ENCODE measurements around the gene GNG7. TPM values are rescaled to one million over a fixed set of nuclear protein-coding genes. Genes with fewer than 3 reads are reported as not detected.
A peak's percentile ranks its signal among the peaks of the same experiment; 100 is the strongest.
"Not testable (repeated sequence)": the region's sequence is repeated elsewhere in the genome, so short reads cannot be mapped to it uniquely, and the experiment has no call there.

GNG7 gene
- total RNA-seq, 1 experiment from 2014 or later = 0.03 TPM

GRCh38 chr19:2721570-2722540 is 19.4 kb upstream of the GNG7 start:
- Histone ChIP-seq H3K4me3 (no peak overlapping the region), H3K27me3 (replicated peaks) (peaks cover 37% of the 10 kb centered on the region), H3K9me3 (replicated peaks) (no peaks in the 10 kb centered on the region), H3K27ac (no peak overlapping the region), H3K4me1 (replicated peaks) (peaks cover 11% of the 10 kb centered on the region), H3K36me3 (no peaks in the 10 kb centered on the region)
- DNase-seq (ENCODE audit: low read depth in 1 of 2, low spot score in 2 of 2) = no peak

GRCh38 chr19:2720777-2721569 is 18.5 kb upstream of the GNG7 start, which contains the start of gene DIRAS1:
TSS of gene DIRAS1 (minus strand) at chr19:2721372. CDS start at chr19:2717806, 3,566 bp downstream.
- DNase-seq (ENCODE audit: low read depth in 1 of 2, low spot score in 2 of 2) = no peak
- Histone ChIP-seq H3K9me3 (replicated peaks) (peaks cover under 1% of the 10 kb centered on the region; the same call in 1 of the 2 replicates), H3K27me3 (replicated peaks) (peaks cover 31% of the 10 kb centered on the region), H3K4me1 (replicated peaks) (peaks cover 11% of the 10 kb centered on the region), H3K27ac (no peak within 1 kb of the TSS), H3K4me3 (no peak within 1 kb of the TSS), H3K36me3 (no peaks in the 10 kb centered on the region)

DNA sequence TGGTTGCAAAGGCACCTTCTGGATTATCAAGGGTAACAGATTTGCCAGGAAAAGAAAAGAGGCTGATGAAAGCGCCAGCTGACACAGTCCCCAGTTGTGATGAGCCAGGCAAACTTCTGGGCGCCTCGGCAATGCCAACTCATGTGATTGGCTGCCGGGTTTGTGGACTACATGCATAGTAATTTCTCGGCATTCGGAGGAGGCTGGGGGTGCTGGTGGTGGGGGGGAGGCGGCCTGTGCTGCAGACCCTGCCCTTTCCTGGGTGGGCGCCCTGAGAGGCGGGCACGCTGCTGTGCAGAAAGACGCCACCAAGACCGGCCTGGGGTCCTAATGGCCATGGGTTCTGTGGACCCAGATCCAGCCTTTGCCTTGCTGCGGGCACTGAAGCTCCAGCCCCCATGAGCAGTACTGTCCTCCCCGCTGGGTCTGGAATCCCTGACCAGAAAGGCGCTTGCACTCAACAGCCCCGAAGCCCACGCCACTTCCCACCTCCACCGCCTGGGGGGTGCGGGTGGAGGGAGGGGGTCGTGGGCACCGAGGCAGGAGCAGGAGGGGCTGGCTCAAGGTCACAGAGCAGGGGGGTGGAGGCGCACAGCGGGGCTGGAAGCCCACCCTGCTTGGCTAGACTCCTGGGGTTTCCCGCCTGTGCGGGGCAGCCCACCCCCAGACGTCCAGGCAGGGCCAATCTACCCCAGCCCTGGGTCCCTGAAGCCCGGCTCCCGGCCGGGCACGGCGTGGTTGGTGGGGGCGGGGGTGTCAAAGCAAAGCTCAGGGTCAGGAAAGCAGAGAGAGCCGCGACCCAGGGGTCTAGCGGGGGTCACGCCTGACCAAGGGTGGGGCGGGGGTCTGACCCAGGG is 17.7 kb upstream of the GNG7 start:
- H3K4me1 ChIP-seq (replicated peaks) = peaks cover 11% of the 10 kb centered on the region
- H3K4me3 ChIP-seq = no peak overlapping the region
- peaks cover 27% of the 10 kb centered on the region for H3K27me3 ChIP-seq (replicated peaks)
- H3K36me3 ChIP-seq = no peaks in the 10 kb centered on the region
- H3K9me3 ChIP-seq (replicated peaks) = peaks cover 9% of the 10 kb centered on the region
- no peak overlapping the region for H3K27ac ChIP-seq
- DNase-seq (ENCODE audit: low read depth in 1 of 2, low spot score in 2 of 2) = peak in 1 of 2 experiments; percentile 47

GRCh38 chr19:2719232-2719735 is 16.8 kb upstream of the GNG7 start:
- H3K27me3 ChIP-seq (replicated peaks) = peaks cover 27% of the 10 kb centered on the region
- H3K9me3 ChIP-seq (replicated peaks) = peaks cover 9% of the 10 kb centered on the region
- no peak overlapping the region for H3K27ac ChIP-seq
- no peak overlapping the region for H3K4me3 ChIP-seq
- peaks cover 11% of the 10 kb centered on the region for H3K4me1 ChIP-seq (replicated peaks)
- DNase-seq (ENCODE audit: low read depth in 1 of 2, low spot score in 2 of 2) = no peak
- H3K36me3 ChIP-seq = no peaks in the 10 kb centered on the region

DNA sequence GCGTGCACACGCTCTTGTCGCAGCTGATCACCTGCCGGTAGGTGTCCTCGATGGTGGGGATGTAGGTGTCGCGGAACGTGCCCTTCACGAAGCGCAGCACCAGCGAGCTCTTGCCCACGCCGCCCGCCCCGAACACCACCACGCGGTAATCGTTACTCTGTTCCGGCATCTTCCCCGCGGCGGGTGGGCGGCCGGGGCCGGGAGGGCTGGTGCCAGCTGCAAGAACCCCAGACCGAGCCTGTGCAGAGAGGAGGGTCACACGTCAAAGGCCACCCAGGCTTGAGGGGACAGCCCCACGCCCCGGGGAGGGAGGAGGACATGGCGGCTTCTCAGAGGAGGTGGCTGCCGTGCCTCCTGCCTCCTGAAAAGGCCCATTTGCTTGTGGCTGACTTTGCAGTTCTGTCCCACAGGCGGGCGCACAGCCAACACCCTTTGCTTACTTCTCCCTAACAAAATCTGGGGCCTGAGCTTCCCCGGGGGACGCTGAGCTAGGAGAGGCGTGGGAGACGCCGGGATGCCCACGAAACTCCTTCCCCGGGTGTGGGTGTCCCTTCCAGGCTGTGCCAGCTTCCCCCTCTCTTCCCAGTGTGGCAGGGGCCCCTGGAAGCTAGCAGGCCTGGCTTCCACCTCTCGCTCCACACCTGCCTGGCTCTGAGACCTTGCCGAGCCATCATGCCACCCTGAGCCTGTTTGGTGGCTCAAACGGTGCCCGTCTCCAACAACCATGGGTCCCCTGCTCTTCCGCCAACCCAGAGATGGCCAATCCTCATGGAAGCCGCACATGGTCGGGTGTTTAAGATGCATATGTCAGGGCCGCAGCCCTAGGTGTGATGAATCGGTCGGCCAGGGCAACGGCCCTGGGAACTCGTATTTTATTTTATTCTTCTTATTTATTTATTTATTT is 15.4 kb upstream of the GNG7 start:
- peak in 1 of 2 experiments; percentile 41 for DNase-seq (ENCODE audit: low read depth in 1 of 2, low spot score in 2 of 2)
- Histone ChIP-seq H3K36me3 (no peaks in the 10 kb centered on the region), H3K9me3 (replicated peaks) (peaks cover 9% of the 10 kb centered on the region), H3K27me3 (replicated peaks) (peaks cover 27% of the 10 kb centered on the region), H3K27ac (no peak overlapping the region), H3K4me1 (replicated peaks) (peaks cover 4% of the 10 kb centered on the region), H3K4me3 (no peak overlapping the region)

GRCh38 chr19:2716722-2717637 is 14.5 kb upstream of the GNG7 start:
- Histone ChIP-seq H3K9me3 (replicated peaks) (peaks cover 9% of the 10 kb centered on the region), H3K27me3 (replicated peaks) (peaks cover 24% of the 10 kb centered on the region), H3K36me3 (no peaks in the 10 kb centered on the region), H3K4me3 (no peak overlapping the region), H3K27ac (no peak overlapping the region), H3K4me1 (replicated peaks) (no peaks in the 10 kb centered on the region)
- DNase-seq (ENCODE audit: low read depth in 1 of 2, low spot score in 2 of 2) = no peak

GRCh38 chr19:2716275-2716650 is 13.8 kb upstream of the GNG7 start:
- Histone ChIP-seq H3K4me3 (no peak overlapping the region), H3K27me3 (replicated peaks) (peaks cover 24% of the 10 kb centered on the region), H3K27ac (no peak overlapping the region), H3K36me3 (no peaks in the 10 kb centered on the region), H3K4me1 (replicated peaks) (no peaks in the 10 kb centered on the region; the same call in 1 of the 2 replicates), H3K9me3 (replicated peaks) (peaks cover 9% of the 10 kb centered on the region)
- no peak for DNase-seq (ENCODE audit: low read depth in 1 of 2, low spot score in 2 of 2)

DNA sequence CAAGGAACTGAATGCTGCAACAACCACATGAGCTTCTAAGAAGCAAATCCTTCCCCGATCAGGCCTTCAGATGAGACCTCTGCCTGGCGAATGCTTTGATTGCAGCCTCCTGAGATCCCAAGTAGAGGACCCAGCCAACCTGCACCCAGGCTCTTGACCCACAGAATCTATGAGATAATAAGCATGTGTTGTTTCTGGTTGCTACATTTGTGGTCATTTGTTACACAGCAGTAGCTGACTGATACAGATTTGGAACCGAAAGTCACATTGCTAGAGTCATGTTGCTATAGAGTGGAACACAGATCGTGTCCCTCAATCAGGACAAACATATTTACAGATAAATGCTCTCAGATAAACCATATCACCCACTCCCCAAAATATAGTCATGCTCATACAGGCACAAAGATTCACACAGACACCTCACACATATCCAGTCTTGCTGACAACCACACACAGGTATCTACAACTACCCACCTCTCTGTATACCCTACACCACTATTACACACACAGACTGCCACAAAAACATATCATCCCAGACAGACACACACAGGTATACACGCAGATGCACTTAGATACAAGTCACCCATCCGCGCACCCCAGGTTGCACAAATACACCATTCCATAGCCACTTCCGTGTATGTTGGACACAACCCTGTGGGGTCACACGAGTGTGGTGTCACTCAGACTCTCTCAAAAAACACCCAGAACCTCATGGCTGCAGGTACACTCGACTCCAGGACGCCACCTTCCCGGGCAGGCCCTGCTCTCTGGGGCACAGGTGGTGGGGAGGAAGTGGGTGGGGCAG is 13.2 kb upstream of the GNG7 start:
- H3K4me1 ChIP-seq (replicated peaks) = no peaks in the 10 kb centered on the region; the same call in 1 of the 2 replicates
- peaks cover 26% of the 10 kb centered on the region for H3K27me3 ChIP-seq (replicated peaks)
- H3K27ac ChIP-seq = no peak overlapping the region
- H3K4me3 ChIP-seq = no peak overlapping the region
- no peaks in the 10 kb centered on the region for H3K36me3 ChIP-seq
- peaks cover 9% of the 10 kb centered on the region for H3K9me3 ChIP-seq (replicated peaks)
- DNase-seq (ENCODE audit: low read depth in 1 of 2, low spot score in 2 of 2) = no peak

- H3K27ac ChIP-seq = no peak overlapping the region
Observed at GRCh38 chr19:2714531-2715269, 12.2 kb upstream of the GNG7 start.

DNA sequence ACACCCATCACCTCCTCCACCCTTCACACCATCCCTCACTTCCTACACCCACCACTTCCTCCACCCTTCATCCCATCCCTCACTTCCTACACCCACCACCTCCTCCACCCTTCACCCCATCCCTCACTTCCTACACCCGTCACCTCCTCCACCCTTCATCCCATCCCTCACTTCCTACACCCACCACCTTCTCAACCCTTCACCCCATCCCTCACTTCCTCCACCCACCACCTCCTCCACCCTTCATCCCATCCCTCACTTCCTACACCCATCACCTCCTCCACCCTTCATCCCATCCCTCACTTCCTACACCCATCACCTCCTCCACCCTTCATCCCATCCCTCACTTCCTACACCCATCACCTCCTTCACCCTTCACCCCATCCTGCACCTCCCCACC is 11.6 kb upstream of the GNG7 start:
- not testable (repeated sequence) for H3K27ac ChIP-seq; H3K4me3 ChIP-seq; H3K9me3 ChIP-seq (replicated peaks); H3K4me1 ChIP-seq (replicated peaks); H3K36me3 ChIP-seq; DNase-seq (ENCODE audit: low read depth in 1 of 2, low spot score in 2 of 2)
- H3K27me3 ChIP-seq (replicated peaks) = peaks cover 20% of the 10 kb centered on the region; the same call in 1 of the 2 replicates

More at GRCh38 chr19:2714531-2715269, 12.2 kb upstream of the GNG7 start:
- no peaks in the 10 kb centered on the region; the same call in 1 of the 2 replicates for H3K4me1 ChIP-seq (replicated peaks)
- DNase-seq (ENCODE audit: low read depth in 1 of 2, low spot score in 2 of 2) = no peak
- H3K4me3 ChIP-seq = no peak overlapping the region
- H3K27me3 ChIP-seq (replicated peaks) = peaks cover 19% of the 10 kb centered on the region
- H3K9me3 ChIP-seq (replicated peaks) = peaks cover 9% of the 10 kb centered on the region
- H3K36me3 ChIP-seq = no peaks in the 10 kb centered on the region

Measured in SJSA1 (cell line).